GM23338 (cell line): ENCODE measurements around the gene IL17C. TPM values are rescaled to one million over a fixed set of nuclear protein-coding genes. Genes with fewer than 3 reads are reported as not detected.

Experiments
- ATAC-seq: fragments of 200-7000 bp; cut with Tn5 transposase; 3 replicates; pipeline ENCODE4 v1.9.1; 2020
- DNase-seq: peaks from one replicate; pipeline ENCODE4 v3.0.0-alpha.2; 2015; ENCODE audit warnings: low spot score
- H2AFZ ChIP-seq: fragments of 200-600 bp; sonication (generic); 2 replicates; pipeline ENCODE4 v1.8.0; 2016; ENCODE audit warnings: antibody characterized with exemption, mild to moderate bottlenecking, moderate library complexity
- H3F3A ChIP-seq: fragments of 200-600 bp; sonication (generic); replicated peaks from 2 replicates; pipeline ENCODE4 v1.8.0; 2017; ENCODE audit warnings: antibody characterized with exemption, mixed run types, low read depth
- H3K27ac ChIP-seq: fragments of 200-600 bp; sonication (generic); 2 replicates; pipeline ENCODE4 v1.6.1; 2016; ENCODE audit warnings: low read depth
- H3K27me3 ChIP-seq: fragments of 200-600 bp; sonication (generic); 2 replicates; pipeline ENCODE4 v1.8.0; 2016; ENCODE audit warnings: mild to moderate bottlenecking, mixed run types, moderate library complexity; ENCODE audit not compliant: insufficient read depth
- H3K36me3 ChIP-seq: fragments of 200-600 bp; sonication (generic); 2 replicates; pipeline ENCODE4 v1.8.0; 2016; ENCODE audit warnings: mild to moderate bottlenecking; ENCODE audit not compliant: insufficient read depth
- H3K4me1 ChIP-seq: fragments of 200-600 bp; sonication (generic); 2 replicates; pipeline ENCODE4 v1.8.0; 2016; ENCODE audit warnings: mild to moderate bottlenecking, moderate library complexity; ENCODE audit not compliant: insufficient read depth
- H3K4me2 ChIP-seq: fragments of 200-600 bp; sonication (generic); 2 replicates; pipeline ENCODE4 v1.7.1; 2017; ENCODE audit warnings: mixed run types
- H3K4me3 ChIP-seq: fragments of 200-600 bp; sonication (generic); 2 replicates; pipeline ENCODE4 v1.6.1; 2016; ENCODE audit warnings: mixed run types
- H3K79me2 ChIP-seq: fragments of 200-600 bp; sonication (generic); replicated peaks from 2 replicates; pipeline ENCODE4 v1.8.0; 2017; ENCODE audit warnings: mild to moderate bottlenecking; ENCODE audit not compliant: insufficient read depth
- H3K9me2 ChIP-seq: fragments of 200-600 bp; sonication (generic); 2 replicates; pipeline ENCODE4 v1.8.0; 2017; ENCODE audit not compliant: insufficient read depth
- H4K20me1 ChIP-seq: fragments of 200-600 bp; sonication (generic); replicated peaks from 2 replicates; pipeline ENCODE4 v1.8.0; 2017; ENCODE audit warnings: mild to moderate bottlenecking; ENCODE audit not compliant: insufficient read depth
- H3K27ac Mint-ChIP-seq: 2 replicates; pipeline ENCODE4 v1.8.0; 2020; ENCODE audit warnings: inconsistent platforms, mild to moderate bottlenecking, moderate library complexity, mixed read lengths
- H3K27me3 Mint-ChIP-seq: 3 replicates; pipeline ENCODE4 v1.8.0; 2022; ENCODE audit warnings: low read depth, mild to moderate bottlenecking, moderate library complexity, mixed read lengths, inconsistent platforms; ENCODE audit not compliant: insufficient read depth, poor library complexity
- H3K36me3 Mint-ChIP-seq: 3 replicates; pipeline ENCODE4 v1.8.0; 2021; ENCODE audit warnings: low read depth, mild to moderate bottlenecking, inconsistent platforms, moderate library complexity, mixed read lengths
- H3K4me1 Mint-ChIP-seq: 3 replicates; pipeline ENCODE4 v1.8.0; 2020; ENCODE audit warnings: mild to moderate bottlenecking, inconsistent platforms, mixed read lengths
- H3K4me3 Mint-ChIP-seq: 3 replicates; pipeline ENCODE4 v1.8.0; 2021; ENCODE audit warnings: moderate library complexity, mild to moderate bottlenecking, inconsistent platforms, mixed read lengths
- H3K9me3 Mint-ChIP-seq: 3 replicates; pipeline ENCODE4 v1.8.0; 2020; ENCODE audit warnings: moderate library complexity, mild to moderate bottlenecking, inconsistent platforms, mixed read lengths
- CREB1 ChIP-seq: fragments of 250-450 bp; sonication (Bioruptor Pico); IDR thresholded peaks from 2 replicates; pipeline ENCODE4 v1.5.0; 2020; ENCODE audit warnings: low read depth, mild to moderate bottlenecking, moderate library complexity
- EZH2 ChIP-seq: fragments of 200-600 bp; sonication (generic); IDR thresholded peaks from one replicate; pipeline ENCODE4 v1.8.0; 2017; ENCODE audit warnings: antibody characterized with exemption, mild to moderate bottlenecking, low read depth; ENCODE audit not compliant: unreplicated experiment
- EZH2phosphoT487 ChIP-seq: fragments of 200-600 bp; sonication (generic); IDR thresholded peaks from one replicate; pipeline ENCODE4 v1.8.1; 2018; ENCODE audit warnings: antibody characterized with exemption; ENCODE audit not compliant: unreplicated experiment
- JUNB ChIP-seq: IDR thresholded peaks from one replicate; pipeline ENCODE4 v1.6.1; 2016; ENCODE audit warnings: antibody characterized with exemption; ENCODE audit not compliant: unreplicated experiment
- NANOG ChIP-seq: IDR thresholded peaks from 2 replicates; pipeline ENCODE4 v1.6.1; 2016; ENCODE audit warnings: antibody characterized with exemption, borderline replicate concordance
- POLR2AphosphoS5 ChIP-seq: IDR thresholded peaks from 2 replicates; pipeline ENCODE4 v1.6.1; 2016; ENCODE audit warnings: antibody characterized with exemption, low read depth
- STAT1 ChIP-seq: IDR thresholded peaks from one replicate; pipeline ENCODE4 v1.6.1; 2016; ENCODE audit warnings: antibody characterized with exemption; ENCODE audit not compliant: unreplicated experiment
- ZNF114 ChIP-seq: fragments of 250-450 bp; sonication (Bioruptor Pico); IDR thresholded peaks from 2 replicates; pipeline ENCODE4 v1.5.0; 2020; ENCODE audit warnings: mild to moderate bottlenecking, moderate library complexity
- ZNF331 ChIP-seq: fragments of 250-450 bp; sonication (Bioruptor Pico); IDR thresholded peaks from 2 replicates; pipeline ENCODE4 v1.5.0; 2020; ENCODE audit warnings: low read depth, mild to moderate bottlenecking, moderate library complexity
- polyA plus RNA-seq: library from polyadenylated mRNA; unstranded; fragments of >200 nt; fragmentation: Nextera tagmentation; extraction: Ambion mirVana; gene quantifications from 2 replicates; pipeline ENCODE4 v1.2.1, GENCODE V29; 2016
- total RNA-seq: library from RNA; depleted of rRNA; stranded (reverse); fragments of >200 nt; shearing (Covaris generic); gene quantifications from 2 replicates; pipeline ENCODE4 v1.2.3, GENCODE V29; 2014
- TF ChIP-seq, protein P1 (sequence below): IDR thresholded peaks from 2 replicates; pipeline ENCODE4 v1.6.1; 2016; ENCODE audit warnings: antibody characterized with exemption
- TF ChIP-seq, protein P2 (sequence below): fragments of 250-450 bp; sonication (Bioruptor Pico); IDR thresholded peaks from 2 replicates; pipeline ENCODE4 v1.5.0; 2020; ENCODE audit warnings: mild to moderate bottlenecking, moderate library complexity
- TF ChIP-seq, protein P3 (sequence below): IDR thresholded peaks from one replicate; pipeline ENCODE4 v1.6.1; 2018; ENCODE audit warnings: antibody characterized with exemption; ENCODE audit not compliant: unreplicated experiment

The IL17C gene
- total and polyA plus RNA-seq, 2 experiments from 2014 or later: 2.7 to 3.9 TPM

DNA sequence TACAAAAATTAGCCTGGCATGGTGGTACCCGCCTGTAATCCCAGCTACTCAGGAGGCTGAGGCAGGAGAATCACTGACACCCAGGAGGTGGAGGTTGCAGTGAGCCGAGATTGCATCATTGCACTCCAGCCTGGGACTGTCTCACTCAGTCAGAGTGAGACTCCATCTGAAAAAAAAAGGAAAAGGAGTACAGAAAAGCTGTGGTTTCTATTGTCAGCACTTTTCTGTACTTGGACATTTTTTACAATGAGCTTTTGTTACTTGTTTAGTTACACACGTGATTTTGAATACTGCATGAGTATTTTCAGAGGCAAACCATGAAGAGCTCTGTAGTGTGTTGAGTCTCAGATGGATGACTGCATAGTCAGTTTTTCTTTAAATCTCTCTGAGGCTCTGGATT, 41.9 kb upstream of the IL17C start:
- no peaks in the 10 kb centered on the region for H3K27me3 ChIP-seq
- H3K4me3 ChIP-seq: no peak overlapping the region
- no peak for DNase-seq
- Mint-ChIP-seq H3K36me3 (peaks cover 44% of the 10 kb centered on the region), H3K27me3 (peaks cover 4% of the 10 kb centered on the region), H3K9me3 (no peaks in the 10 kb centered on the region), H3K4me3 (no peak overlapping the region), H3K4me1 (peaks cover 21% of the 10 kb centered on the region), H3K27ac (no peak overlapping the region; the same call in 1 of the 2 replicates)
- H3K4me1 ChIP-seq: no peaks in the 10 kb centered on the region
- TF ChIP-seq STAT1 (no peak), EZH2 (no peak), CREB1 (CRISPR knock-in tag) (no peak), EZH2phosphoT487 (no peak), NANOG (no peak), POLR2AphosphoS5 (no peak), ZNF114 (CRISPR knock-in tag) (no peak), ZNF331 (no peak), JUNB (no peak)
- TF ChIP-seq, protein P1, sequence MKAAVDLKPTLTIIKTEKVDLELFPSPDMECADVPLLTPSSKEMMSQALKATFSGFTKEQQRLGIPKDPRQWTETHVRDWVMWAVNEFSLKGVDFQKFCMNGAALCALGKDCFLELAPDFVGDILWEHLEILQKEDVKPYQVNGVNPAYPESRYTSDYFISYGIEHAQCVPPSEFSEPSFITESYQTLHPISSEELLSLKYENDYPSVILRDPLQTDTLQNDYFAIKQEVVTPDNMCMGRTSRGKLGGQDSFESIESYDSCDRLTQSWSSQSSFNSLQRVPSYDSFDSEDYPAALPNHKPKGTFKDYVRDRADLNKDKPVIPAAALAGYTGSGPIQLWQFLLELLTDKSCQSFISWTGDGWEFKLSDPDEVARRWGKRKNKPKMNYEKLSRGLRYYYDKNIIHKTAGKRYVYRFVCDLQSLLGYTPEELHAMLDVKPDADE: no peak
- TF ChIP-seq, protein P2, sequence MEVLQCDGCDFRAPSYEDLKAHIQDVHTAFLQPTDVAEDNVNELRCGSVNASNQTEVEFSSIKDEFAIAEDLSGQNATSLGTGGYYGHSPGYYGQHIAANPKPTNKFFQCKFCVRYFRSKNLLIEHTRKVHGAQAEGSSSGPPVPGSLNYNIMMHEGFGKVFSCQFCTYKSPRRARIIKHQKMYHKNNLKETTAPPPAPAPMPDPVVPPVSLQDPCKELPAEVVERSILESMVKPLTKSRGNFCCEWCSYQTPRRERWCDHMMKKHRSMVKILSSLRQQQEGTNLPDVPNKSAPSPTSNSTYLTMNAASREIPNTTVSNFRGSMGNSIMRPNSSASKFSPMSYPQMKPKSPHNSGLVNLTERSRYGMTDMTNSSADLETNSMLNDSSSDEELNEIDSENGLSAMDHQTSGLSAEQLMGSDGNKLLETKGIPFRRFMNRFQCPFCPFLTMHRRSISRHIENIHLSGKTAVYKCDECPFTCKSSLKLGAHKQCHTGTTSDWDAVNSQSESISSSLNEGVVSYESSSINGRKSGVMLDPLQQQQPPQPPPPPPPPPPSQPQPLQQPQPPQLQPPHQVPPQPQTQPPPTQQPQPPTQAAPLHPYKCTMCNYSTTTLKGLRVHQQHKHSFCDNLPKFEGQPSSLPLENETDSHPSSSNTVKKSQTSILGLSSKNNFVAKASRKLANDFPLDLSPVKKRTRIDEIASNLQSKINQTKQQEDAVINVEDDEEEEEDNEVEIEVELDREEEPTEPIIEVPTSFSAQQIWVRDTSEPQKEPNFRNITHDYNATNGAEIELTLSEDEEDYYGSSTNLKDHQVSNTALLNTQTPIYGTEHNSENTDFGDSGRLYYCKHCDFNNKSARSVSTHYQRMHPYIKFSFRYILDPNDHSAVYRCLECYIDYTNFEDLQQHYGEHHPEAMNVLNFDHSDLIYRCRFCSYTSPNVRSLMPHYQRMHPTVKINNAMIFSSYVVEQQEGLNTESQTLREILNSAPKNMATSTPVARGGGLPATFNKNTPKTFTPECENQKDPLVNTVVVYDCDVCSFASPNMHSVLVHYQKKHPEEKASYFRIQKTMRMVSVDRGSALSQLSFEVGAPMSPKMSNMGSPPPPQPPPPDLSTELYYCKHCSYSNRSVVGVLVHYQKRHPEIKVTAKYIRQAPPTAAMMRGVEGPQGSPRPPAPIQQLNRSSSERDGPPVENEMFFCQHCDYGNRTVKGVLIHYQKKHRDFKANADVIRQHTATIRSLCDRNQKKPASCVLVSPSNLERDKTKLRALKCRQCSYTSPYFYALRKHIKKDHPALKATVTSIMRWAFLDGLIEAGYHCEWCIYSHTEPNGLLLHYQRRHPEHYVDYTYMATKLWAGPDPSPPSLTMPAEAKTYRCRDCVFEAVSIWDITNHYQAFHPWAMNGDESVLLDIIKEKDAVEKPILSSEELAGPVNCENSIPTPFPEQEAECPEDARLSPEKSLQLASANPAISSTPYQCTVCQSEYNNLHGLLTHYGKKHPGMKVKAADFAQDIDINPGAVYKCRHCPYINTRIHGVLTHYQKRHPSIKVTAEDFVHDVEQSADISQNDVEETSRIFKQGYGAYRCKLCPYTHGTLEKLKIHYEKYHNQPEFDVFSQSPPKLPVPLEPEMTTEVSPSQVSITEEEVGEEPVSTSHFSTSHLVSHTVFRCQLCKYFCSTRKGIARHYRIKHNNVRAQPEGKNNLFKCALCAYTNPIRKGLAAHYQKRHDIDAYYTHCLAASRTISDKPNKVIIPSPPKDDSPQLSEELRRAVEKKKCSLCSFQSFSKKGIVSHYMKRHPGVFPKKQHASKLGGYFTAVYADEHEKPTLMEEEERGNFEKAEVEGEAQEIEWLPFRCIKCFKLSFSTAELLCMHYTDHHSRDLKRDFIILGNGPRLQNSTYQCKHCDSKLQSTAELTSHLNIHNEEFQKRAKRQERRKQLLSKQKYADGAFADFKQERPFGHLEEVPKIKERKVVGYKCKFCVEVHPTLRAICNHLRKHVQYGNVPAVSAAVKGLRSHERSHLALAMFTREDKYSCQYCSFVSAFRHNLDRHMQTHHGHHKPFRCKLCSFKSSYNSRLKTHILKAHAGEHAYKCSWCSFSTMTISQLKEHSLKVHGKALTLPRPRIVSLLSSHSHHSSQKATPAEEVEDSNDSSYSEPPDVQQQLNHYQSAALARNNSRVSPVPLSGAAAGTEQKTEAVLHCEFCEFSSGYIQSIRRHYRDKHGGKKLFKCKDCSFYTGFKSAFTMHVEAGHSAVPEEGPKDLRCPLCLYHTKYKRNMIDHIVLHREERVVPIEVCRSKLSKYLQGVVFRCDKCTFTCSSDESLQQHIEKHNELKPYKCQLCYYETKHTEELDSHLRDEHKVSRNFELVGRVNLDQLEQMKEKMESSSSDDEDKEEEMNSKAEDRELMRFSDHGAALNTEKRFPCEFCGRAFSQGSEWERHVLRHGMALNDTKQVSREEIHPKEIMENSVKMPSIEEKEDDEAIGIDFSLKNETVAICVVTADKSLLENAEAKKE (CRISPR knock-in tag): no peak
- TF ChIP-seq, protein P3, sequence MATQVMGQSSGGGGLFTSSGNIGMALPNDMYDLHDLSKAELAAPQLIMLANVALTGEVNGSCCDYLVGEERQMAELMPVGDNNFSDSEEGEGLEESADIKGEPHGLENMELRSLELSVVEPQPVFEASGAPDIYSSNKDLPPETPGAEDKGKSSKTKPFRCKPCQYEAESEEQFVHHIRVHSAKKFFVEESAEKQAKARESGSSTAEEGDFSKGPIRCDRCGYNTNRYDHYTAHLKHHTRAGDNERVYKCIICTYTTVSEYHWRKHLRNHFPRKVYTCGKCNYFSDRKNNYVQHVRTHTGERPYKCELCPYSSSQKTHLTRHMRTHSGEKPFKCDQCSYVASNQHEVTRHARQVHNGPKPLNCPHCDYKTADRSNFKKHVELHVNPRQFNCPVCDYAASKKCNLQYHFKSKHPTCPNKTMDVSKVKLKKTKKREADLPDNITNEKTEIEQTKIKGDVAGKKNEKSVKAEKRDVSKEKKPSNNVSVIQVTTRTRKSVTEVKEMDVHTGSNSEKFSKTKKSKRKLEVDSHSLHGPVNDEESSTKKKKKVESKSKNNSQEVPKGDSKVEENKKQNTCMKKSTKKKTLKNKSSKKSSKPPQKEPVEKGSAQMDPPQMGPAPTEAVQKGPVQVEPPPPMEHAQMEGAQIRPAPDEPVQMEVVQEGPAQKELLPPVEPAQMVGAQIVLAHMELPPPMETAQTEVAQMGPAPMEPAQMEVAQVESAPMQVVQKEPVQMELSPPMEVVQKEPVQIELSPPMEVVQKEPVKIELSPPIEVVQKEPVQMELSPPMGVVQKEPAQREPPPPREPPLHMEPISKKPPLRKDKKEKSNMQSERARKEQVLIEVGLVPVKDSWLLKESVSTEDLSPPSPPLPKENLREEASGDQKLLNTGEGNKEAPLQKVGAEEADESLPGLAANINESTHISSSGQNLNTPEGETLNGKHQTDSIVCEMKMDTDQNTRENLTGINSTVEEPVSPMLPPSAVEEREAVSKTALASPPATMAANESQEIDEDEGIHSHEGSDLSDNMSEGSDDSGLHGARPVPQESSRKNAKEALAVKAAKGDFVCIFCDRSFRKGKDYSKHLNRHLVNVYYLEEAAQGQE: no peak
- peaks cover 8% of the 10 kb centered on the region; the same call in 1 of the 2 replicates for H3F3A ChIP-seq
- peaks cover 24% of the 10 kb centered on the region; the same call in 1 of the 2 replicates for H4K20me1 ChIP-seq
- H3K9me2 ChIP-seq: no peaks in the 10 kb centered on the region
- no peak overlapping the region; the same call in 1 of the 2 replicates for H3K27ac ChIP-seq
- H3K79me2 ChIP-seq: peaks cover 34% of the 10 kb centered on the region; the same call in 1 of the 2 replicates
- no peak for ATAC-seq
- no peak overlapping the region for H3K4me2 ChIP-seq
- peaks cover 18% of the 10 kb centered on the region for H3K36me3 ChIP-seq
- H2AFZ ChIP-seq: no peak overlapping the region
